NCI-H1092 treated with DMSO at 0.1 percent for 48 hours (cell line): Measurements from ENCODE around the gene SLC35B1.
"Not testable (repeated sequence)": the region's sequence is repeated elsewhere in the genome, so short reads cannot be mapped to it uniquely, and the experiment has no call there.

Source experiments
- DNase-seq: peaks from one replicate; lab custom pipeline; 2025; lab: John Stamatoyannopoulos, UW

SLC35B1 gene

GRCh38 chr17:49699966-49700575, 7.7 kb downstream of the SLC35B1 start:
- DNase-seq: no peak

- DNase-seq: no peak
Measured at GRCh38 chr17:49698005-49698404, 9.8 kb downstream of the SLC35B1 start.

GRCh38 chr17:49696233-49696761, 11.5 kb downstream of the SLC35B1 start:
- no peak for DNase-seq

GRCh38 chr17:49695698-49696232, 12.0 kb downstream of the SLC35B1 start:
- no peak for DNase-seq

- DNase-seq: peak; percentile 20
Measured at GRCh38 chr17:49694847-49695697, 12.7 kb downstream of the SLC35B1 start.

GRCh38 chr17:49692751-49693150, 15.0 kb downstream of the SLC35B1 start:
- no peak for DNase-seq

- no peak for DNase-seq
Measured at GRCh38 chr17:49691677-49692191, 16.0 kb downstream of the SLC35B1 start.

- DNase-seq: no peak
Measured at GRCh38 chr17:49691086-49691676, 16.6 kb downstream of the SLC35B1 start.

GRCh38 chr17:49690256-49690655, 17.5 kb downstream of the SLC35B1 start:
- DNase-seq: no peak

GRCh38 chr17:49688848-49689247, 18.9 kb downstream of the SLC35B1 start:
- DNase-seq: no peak

- DNase-seq: no peak
Measured at GRCh38 chr17:49687878-49688491, 19.8 kb downstream of the SLC35B1 start.

GRCh38 chr17:49681106-49681979, 26.4 kb downstream of the SLC35B1 start:
- no peak for DNase-seq

- DNase-seq: peak; percentile 3
Measured at GRCh38 chr17:49680314-49680713, 27.4 kb downstream of the SLC35B1 start.

- DNase-seq: peak; percentile 98
Measured at GRCh38 chr17:49677933-49678847, 29.6 kb downstream of the SLC35B1 start, which contains the start of gene SPOP. SPOP (minus strand) TSS chr17:49678097; CDS start chr17:49622810, 55,287 bp downstream.

- peak; percentile 89 for DNase-seq
Measured at GRCh38 chr17:49677134-49677932, 30.4 kb downstream of the SLC35B1 start.

- no peak for DNase-seq
Measured at GRCh38 chr17:49676276-49676868, 31.4 kb downstream of the SLC35B1 start.

- no peak for DNase-seq
Measured at GRCh38 chr17:49674507-49674906, 33.3 kb downstream of the SLC35B1 start.

- not testable (repeated sequence) for DNase-seq
Measured at GRCh38 chr17:49673679-49674078, 34.1 kb downstream of the SLC35B1 start.
